PC-9 (cell line): ENCODE data around the gene PTH1R.

Experiments used
- CTCF ChIP-seq: fragments of 200-600 bp; sonication (generic); conservative IDR thresholded peaks from 2 replicates; pipeline ENCODE4 v1.6.1; 2017; ENCODE audit warnings: mixed run types, antibody characterized with exemption, mild to moderate bottlenecking, moderate library complexity
- EZH2 ChIP-seq: fragments of 200-600 bp; sonication (generic); IDR thresholded peaks from 2 replicates; pipeline ENCODE4 v1.8.0; 2017; ENCODE audit warnings: antibody characterized with exemption, low read depth

- no peak for TF ChIP-seq CTCF
- TF ChIP-seq EZH2 = no peak
Measured at GRCh38 chr3:46931631-46932331, 54.3 kb downstream of the PTH1R start.
